HEK293T (cell line): ENCODE results near the gene TSPAN5.

Source experiments
- ARNT ChIP-seq: fragments of 450-650 bp; IDR thresholded peaks from 2 replicates; pipeline ENCODE4 v1.6.1; 2017; ENCODE audit warnings: mild to moderate bottlenecking
- BHLHE40 ChIP-seq: fragments of 450-650 bp; IDR thresholded peaks from 2 replicates; pipeline ENCODE4 v1.6.1; 2016; ENCODE audit warnings: mild to moderate bottlenecking, moderate library complexity, borderline replicate concordance
- CTBP1 ChIP-seq: fragments of 450-650 bp; IDR thresholded peaks from 2 replicates; pipeline ENCODE4 v1.6.1; 2016; ENCODE audit warnings: borderline replicate concordance
- FOXA1 ChIP-seq: fragments of 450-650 bp; IDR thresholded peaks from 2 replicates; pipeline ENCODE4 v1.6.1; 2016; ENCODE audit warnings: mild to moderate bottlenecking
- LEF1 ChIP-seq: fragments of 450-650 bp; IDR thresholded peaks from 2 replicates; pipeline ENCODE4 v1.6.1; 2017; ENCODE audit warnings: mild to moderate bottlenecking, borderline replicate concordance
- SP1 ChIP-seq: fragments of 450-650 bp; IDR thresholded peaks from 2 replicates; pipeline ENCODE4 v1.6.1; 2017

DNA sequence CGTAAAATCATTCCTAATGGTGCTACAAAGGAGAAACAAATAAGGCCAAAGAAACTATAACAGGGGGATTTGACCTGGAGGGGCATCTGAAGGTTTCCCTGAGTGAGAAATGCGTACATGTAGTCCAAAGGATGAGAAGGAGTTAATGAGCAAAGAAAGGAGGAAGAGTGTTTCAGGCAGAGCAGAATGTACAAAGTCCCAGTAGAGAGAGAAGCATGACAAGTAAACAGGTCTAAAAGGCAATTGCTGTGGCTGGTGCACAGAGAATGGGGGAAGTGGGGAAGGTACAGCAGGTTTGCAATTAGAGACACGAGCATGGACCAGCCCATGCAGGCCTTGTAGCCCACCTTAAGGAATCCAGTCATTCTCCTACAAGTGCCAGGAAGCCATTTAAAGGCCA is 145.5 kb downstream of the TSPAN5 start:
- TF ChIP-seq ARNT (no peak), BHLHE40 (no peak), FOXA1 (no peak), SP1 (no peak), CTBP1 (no peak), LEF1 (no peak)
